ENCODE data around the gene ZNHIT2. TPM values are rescaled to one million over a fixed set of nuclear protein-coding genes. Genes with fewer than 3 reads are reported as not detected.

ZNHIT2 gene
- total RNA-seq, 1 donor from 2014 or later = 11.9 TPM

- intact Hi-C loops (cut with micrococcal nuclease) = loop anchor here (1.0 to 10.0 kb wide), 10 partner anchors 12 to 1223 kb away; partner anchors contain the start of genes ARL2, B4GAT1, BRMS1 and CDCA5
Observed at GRCh38 chr11:65121865-65122696, 4.6 kb upstream of the ZNHIT2 start, which contains the start of the genes FAU and MRPL49. Gene FAU (minus strand): TSS chr11:65122134. CDS start chr11:65121813, 321 bp downstream. Gene MRPL49 (plus strand): TSS chr11:65122321. CDS start chr11:65122347, 26 bp downstream.

GRCh38 chr11:65121447-65121864 lies 4.0 kb upstream of the ZNHIT2 start:
- intact Hi-C loops (cut with micrococcal nuclease) = loop anchor here (5.0 to 10.0 kb wide), 2 partner anchors 451 to 1223 kb away; partner anchors contain the start of genes B4GAT1, BRMS1, FAM89B and ZNRD2

DNA sequence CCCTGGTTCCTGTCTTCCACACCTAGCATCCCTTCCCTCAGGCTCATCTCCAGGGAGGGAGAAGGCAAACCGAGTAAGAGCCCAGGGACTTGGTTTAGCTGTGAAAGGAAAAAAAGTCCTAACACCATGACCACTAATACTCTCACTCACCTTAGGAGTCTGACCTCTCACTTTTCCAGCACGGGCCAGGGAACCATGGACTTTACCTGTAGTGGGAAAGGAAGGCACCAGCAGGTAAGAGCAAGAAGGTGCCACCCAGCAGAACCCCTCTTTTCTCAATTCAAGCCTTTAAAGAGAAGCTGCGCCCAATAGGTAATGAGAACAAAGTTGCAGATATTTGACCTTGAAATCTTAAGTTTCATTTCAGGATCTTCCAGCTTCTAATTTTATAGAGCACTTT lies 3.3 kb upstream of the ZNHIT2 start:
- intact Hi-C loops (cut with micrococcal nuclease) = loop anchor here (5.0 to 10.0 kb wide), 2 partner anchors 451 to 1224 kb away; partner anchors contain the start of genes B4GAT1, BRMS1, FAM89B and ZNRD2

GRCh38 chr11:65119670-65119995 lies 2.1 kb upstream of the ZNHIT2 start:
- intact Hi-C loops (cut with micrococcal nuclease) = loop anchor here (10.0 kb wide), 1 partner anchor 1145 kb away; the partner anchor contains the start of gene RAB1B

DNA sequence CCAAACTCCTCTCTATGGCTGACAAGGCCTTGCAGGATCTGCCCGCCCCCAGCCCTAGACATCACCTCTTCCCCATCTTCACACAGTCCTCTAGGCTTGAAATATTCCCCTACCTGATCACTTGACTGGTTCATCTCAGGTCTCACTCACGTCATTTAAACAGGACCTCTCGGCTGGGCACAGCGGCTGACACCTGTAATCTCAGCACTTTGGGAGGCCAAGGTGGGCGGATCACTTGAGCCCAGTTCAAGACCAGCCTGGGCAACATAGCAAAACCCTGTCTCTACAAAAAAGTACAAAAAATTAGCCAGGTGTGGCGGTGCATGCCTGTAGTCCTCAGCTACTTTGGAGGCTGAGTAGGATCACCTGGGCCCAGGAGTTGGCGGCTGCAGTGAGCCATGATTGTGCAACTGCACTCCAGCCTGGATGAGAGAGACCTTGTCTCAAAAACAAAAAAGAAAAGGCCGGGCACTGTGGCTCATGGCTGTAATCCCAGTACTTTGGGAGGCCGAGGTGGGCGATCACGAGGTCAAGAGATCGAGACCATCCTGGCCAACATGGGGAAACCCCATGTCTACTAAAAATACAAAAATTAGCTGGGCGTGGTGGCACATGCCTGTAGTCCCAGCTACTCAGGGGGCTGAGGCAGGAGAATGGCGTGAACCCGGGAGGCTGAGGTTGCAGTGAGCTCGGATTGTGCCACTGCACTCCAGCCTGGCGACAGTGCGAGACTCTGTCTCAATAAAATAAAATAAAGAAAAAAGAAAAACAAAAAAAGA lies 1.6 kb upstream of the ZNHIT2 start:
- intact Hi-C loops (cut with micrococcal nuclease) = loop anchor here (10.0 kb wide), 1 partner anchor 1146 kb away; the partner anchor contains the start of gene RAB1B

- intact Hi-C loops (cut with micrococcal nuclease) = loop anchor here (10.0 kb wide), 1 partner anchor 1147 kb away; the partner anchor contains the start of gene RAB1B
Observed at GRCh38 chr11:65118097-65118837, 766 bp upstream of the ZNHIT2 start.

DNA sequence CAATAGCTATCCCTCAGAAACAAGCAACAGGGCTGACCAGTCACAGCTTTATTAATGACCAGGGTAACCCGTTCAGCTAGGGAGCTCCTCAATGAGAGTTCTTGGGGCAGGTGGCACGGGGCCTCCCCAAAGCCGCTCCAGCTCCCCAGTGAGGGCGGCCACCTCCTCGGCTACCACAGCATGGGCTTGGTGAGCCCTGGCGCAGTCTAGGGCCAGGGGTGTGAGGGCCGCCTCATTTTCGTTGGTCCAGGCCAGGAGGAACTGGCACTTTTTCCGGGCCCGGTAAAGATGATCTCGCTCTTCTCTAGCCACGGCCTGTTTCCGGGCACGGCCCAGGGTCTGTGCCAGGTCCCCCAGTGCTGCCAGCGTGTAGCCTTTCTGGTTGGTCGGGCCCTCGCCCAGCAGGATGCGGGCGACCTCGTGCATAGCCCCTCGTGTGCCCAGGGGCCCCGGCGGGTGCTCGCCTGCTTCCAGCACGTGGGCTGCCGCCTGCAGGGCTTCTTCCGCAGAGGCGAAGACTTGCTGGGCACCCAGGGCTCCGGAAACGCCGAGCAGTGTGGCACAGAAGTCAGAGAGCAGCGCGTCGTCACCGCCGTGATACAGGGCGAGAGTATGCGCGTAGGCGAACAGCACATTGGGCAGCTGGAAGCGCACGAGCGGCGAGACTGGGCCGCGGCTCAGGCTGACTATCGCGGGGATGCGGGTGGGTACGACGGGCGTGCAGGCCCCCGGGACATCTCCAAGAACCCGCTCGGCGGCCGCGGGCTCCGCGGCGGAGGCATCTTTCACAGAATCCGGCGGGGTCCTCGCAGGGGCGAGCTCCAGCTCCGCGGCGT lies 913 bp downstream of the ZNHIT2 start:
- intact Hi-C loops (cut with micrococcal nuclease) = loop anchor here (1.0 to 10.0 kb wide), 13 partner anchors 19 to 1148 kb away; partner anchors contain the start of genes ATG2A, CDCA5, MEN1 and PCNX3

DNA sequence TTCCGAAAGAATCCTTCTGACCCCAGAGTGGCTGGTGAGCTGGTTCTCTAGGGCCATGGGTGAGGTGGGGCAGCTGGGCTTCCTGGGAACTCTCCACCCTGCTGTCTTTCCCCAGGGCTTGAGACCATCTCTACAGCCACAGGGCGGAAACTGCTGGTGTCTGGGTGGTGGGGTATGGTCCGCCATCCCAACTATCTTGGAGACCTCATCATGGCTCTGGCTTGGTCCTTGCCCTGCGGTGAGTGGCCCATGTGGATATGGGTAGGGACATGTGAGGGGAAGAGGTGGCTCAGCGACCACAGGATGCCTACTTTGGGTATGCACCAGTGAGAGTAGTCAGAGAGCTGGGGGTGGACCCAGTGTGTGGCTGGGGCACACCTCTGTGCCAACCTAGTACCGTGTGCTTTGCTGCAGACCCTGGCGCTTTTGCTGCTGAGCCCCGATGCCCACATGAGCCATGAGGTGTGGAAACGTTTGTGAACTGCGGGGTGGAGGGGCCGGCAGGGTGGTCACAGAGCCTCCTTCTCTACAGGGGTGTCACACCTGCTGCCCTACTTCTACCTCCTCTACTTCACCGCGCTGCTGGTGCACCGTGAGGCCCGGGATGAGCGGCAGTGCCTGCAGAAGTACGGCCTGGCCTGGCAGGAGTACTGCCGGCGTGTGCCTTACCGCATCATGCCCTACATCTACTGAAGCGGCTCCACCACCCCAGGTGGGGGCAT lies 2.0 kb downstream of the ZNHIT2 start:
- intact Hi-C loops (cut with micrococcal nuclease) = loop anchor here (10.0 kb wide), 1 partner anchor 1149 kb away; the partner anchor contains the start of gene RAB1B

GRCh38 chr11:65114538-65115171 lies 2.8 kb downstream of the ZNHIT2 start:
- intact Hi-C loops (cut with micrococcal nuclease) = loop anchor here (5.0 to 10.0 kb wide), 2 partner anchors 218 to 1150 kb away; partner anchors contain the start of genes DPF2 and RAB1B

GRCh38 chr11:65113839-65114238 lies 3.7 kb downstream of the ZNHIT2 start:
- intact Hi-C loops (cut with micrococcal nuclease) = loop anchor here (5.0 to 10.0 kb wide), 2 partner anchors 218 to 1151 kb away; partner anchors contain the start of genes DPF2 and RAB1B

DNA sequence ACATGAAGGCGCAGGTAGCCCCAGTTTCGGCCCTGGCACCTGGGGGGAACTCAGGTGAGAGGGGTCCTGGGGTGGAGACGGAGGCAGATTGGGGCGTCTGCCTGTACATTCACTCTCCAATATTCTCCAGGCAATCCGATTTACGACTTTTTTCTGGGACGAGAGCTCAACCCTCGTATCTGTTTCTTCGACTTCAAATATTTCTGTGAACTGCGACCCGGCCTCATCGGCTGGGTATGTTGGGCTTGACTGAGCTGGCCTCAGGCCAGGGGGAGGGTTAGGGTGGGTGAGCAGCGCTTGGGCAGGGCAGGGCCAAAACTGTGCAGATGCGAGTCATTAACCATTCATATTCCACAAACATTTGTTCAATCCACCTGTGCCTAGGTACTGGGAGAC lies 4.1 kb downstream of the ZNHIT2 start:
- intact Hi-C loops (cut with micrococcal nuclease) = loop anchor here (5.0 to 10.0 kb wide), 2 partner anchors 219 to 1151 kb away; partner anchors contain the start of genes DPF2 and RAB1B

- intact Hi-C loops (cut with micrococcal nuclease) = loop anchor here (1.0 to 10.0 kb wide), 3 partner anchors 85 to 1152 kb away; partner anchors contain the start of genes DPF2, RAB1B and SNX15
Observed at GRCh38 chr11:65112546-65113360, 4.7 kb downstream of the ZNHIT2 start.

GRCh38 chr11:65111744-65112545 lies 5.6 kb downstream of the ZNHIT2 start, which contains the start of gene TM7SF2:
Gene TM7SF2 (plus strand): TSS chr11:65111872. CDS start chr11:65112016, 144 bp downstream.
- intact Hi-C loops (cut with micrococcal nuclease) = loop anchor here (1.0 to 10.0 kb wide), 4 partner anchors 85 to 1153 kb away; partner anchors contain the start of genes CDC42EP2, DPF2, RAB1B and SNX15

DNA sequence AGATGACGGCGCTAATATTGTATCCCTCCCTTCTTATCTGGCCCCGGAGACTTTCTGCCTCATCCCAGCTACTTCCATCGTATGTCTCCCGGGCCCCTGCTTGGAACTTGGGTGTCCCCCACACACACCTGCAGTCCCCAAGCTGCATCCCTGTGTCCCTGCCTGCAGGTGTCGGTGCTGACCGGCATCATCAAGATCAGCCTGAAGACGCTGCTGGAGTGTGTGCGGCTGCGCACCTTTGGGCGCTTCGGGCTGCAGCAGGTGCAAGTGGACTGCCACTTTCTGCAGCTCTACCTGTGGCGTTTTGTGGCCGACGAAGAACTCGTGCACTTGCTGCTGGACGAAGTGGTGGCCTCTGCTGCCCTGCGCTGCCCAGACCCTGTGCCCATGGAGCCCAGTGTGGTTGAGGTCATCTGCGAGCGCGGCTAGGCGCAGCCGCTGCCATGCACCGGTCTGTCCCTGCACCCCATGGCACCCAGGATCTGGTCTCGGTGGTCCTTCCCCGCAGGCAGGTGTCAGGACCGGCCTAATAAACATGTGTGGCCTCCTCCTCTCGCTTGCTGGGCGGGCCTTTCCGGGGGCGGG lies 6.2 kb downstream of the ZNHIT2 start:
- intact Hi-C loops (cut with micrococcal nuclease) = loop anchor here (2.0 to 10.0 kb wide), 3 partner anchors 204 to 1154 kb away; partner anchors contain the start of genes CDC42EP2, DPF2 and RAB1B

- intact Hi-C loops (cut with micrococcal nuclease) = loop anchor here (1.0 to 10.0 kb wide), 10 partner anchors 12 to 1154 kb away; partner anchors contain the start of genes CAPN1, CDC42EP2, CDCA5 and DPF2
Observed at GRCh38 chr11:65110354-65110861, 7.1 kb downstream of the ZNHIT2 start.

Measured in T-helper 1 cell treated with Interleukin-12 subunit alpha and Interleukin-12 subunit beta and Interleukin-4 antibody, amounts not matched to agents 30 ng/mL and 1 ng/mL, for 36 hours (primary cell).